ENCODE data around the gene VAV3.

The VAV3 gene

GRCh38 chr1:107991371-107992066 is 26.5 kb upstream of the VAV3 start:
- H3K4me3 Mint-ChIP-seq = no peak overlapping the region
- H3K27ac Mint-ChIP-seq = no peak overlapping the region
- ATAC-seq (replicated peaks) (no peak), DNase-seq (no peak)
- H3K4me1 Mint-ChIP-seq = peaks cover 8% of the 10 kb centered on the region in 2 donors
- no peaks in the 10 kb centered on the region for H3K27me3 Mint-ChIP-seq
- H3K36me3 Mint-ChIP-seq = peaks cover 3% of the 10 kb centered on the region in 2 donors
- H3K9me3 Mint-ChIP-seq = peaks cover 0 to 3% of the 10 kb centered on the region in 2 donors

GRCh38 chr1:107990606-107991005 is 25.6 kb upstream of the VAV3 start:
- H3K27ac Mint-ChIP-seq = peak overlapping the region; percentile 10
- DNase-seq (no peak), ATAC-seq (replicated peaks) (no peak)
- H3K9me3 Mint-ChIP-seq = peaks cover 0 to 3% of the 10 kb centered on the region in 2 donors
- peaks cover 8% of the 10 kb centered on the region in 2 donors for H3K4me1 Mint-ChIP-seq
- H3K27me3 Mint-ChIP-seq = no peaks in the 10 kb centered on the region
- H3K36me3 Mint-ChIP-seq = peaks cover 3% of the 10 kb centered on the region in 2 donors
- no peak overlapping the region for H3K4me3 Mint-ChIP-seq

- Mint-ChIP-seq H3K27ac (no peak overlapping the region), H3K4me1 (peaks cover 23 to 32% of the 10 kb centered on the region in 2 donors), H3K9me3 (no peaks in the 10 kb centered on the region), H3K36me3 (peaks cover 2 to 3% of the 10 kb centered on the region in 2 donors), H3K4me3 (no peak overlapping the region), H3K27me3 (no peaks in the 10 kb centered on the region)
- ATAC-seq (replicated peaks) (no peak), DNase-seq (no peak)
Observed at GRCh38 chr1:107981277-107981676, 16.3 kb upstream of the VAV3 start.

- Mint-ChIP-seq H3K36me3 (peaks cover 2 to 3% of the 10 kb centered on the region in 2 donors), H3K27ac (no peak overlapping the region), H3K4me1 (peaks cover 25 to 43% of the 10 kb centered on the region in 2 donors), H3K9me3 (no peaks in the 10 kb centered on the region), H3K4me3 (no peak overlapping the region), H3K27me3 (no peaks in the 10 kb centered on the region)
- DNase-seq (no peak), ATAC-seq (replicated peaks) (no peak)
Observed at GRCh38 chr1:107979926-107980325, 14.9 kb upstream of the VAV3 start.

- DNase-seq (peak; percentile 11), ATAC-seq (replicated peaks) (peak; percentile 85 to 87)
- Mint-ChIP-seq H3K27me3 (no peaks in the 10 kb centered on the region), H3K4me3 (no peak overlapping the region), H3K9me3 (no peaks in the 10 kb centered on the region), H3K27ac (no peak overlapping the region), H3K36me3 (peaks cover 2 to 3% of the 10 kb centered on the region in 2 donors), H3K4me1 (peaks cover 27 to 49% of the 10 kb centered on the region in 2 donors)
Observed at GRCh38 chr1:107979088-107979487, 14.1 kb upstream of the VAV3 start.

- DNase-seq (no peak), ATAC-seq (replicated peaks) (peak; percentile 45 to 54)
- Mint-ChIP-seq H3K27me3 (no peaks in the 10 kb centered on the region), H3K4me3 (no peak overlapping the region), H3K27ac (no peak overlapping the region), H3K4me1 (peaks cover 28 to 57% of the 10 kb centered on the region in 2 donors), H3K9me3 (no peaks in the 10 kb centered on the region), H3K36me3 (peaks cover 0 to 2% of the 10 kb centered on the region in 2 donors)
Observed at GRCh38 chr1:107976836-107977235, 11.9 kb upstream of the VAV3 start.

- peaks cover 30 to 61% of the 10 kb centered on the region in 2 donors for H3K4me1 Mint-ChIP-seq
- H3K4me3 Mint-ChIP-seq = no peak overlapping the region
- H3K27me3 Mint-ChIP-seq = no peaks in the 10 kb centered on the region
- peaks cover 0 to 2% of the 10 kb centered on the region in 2 donors for H3K36me3 Mint-ChIP-seq
- no peaks in the 10 kb centered on the region for H3K9me3 Mint-ChIP-seq
- H3K27ac Mint-ChIP-seq = no peak overlapping the region
- ATAC-seq (replicated peaks) (peak; percentile 33 to 44), DNase-seq (no peak)
Observed at GRCh38 chr1:107976431-107976830, 11.5 kb upstream of the VAV3 start.

- Mint-ChIP-seq H3K27ac (no peak overlapping the region), H3K9me3 (no peaks in the 10 kb centered on the region), H3K4me1 (peaks cover 30 to 61% of the 10 kb centered on the region in 2 donors), H3K27me3 (no peaks in the 10 kb centered on the region), H3K36me3 (peaks cover 0 to 2% of the 10 kb centered on the region in 2 donors), H3K4me3 (no peak overlapping the region)
- ATAC-seq (replicated peaks) (no peak), DNase-seq (no peak)
Observed at GRCh38 chr1:107975851-107976250, 10.9 kb upstream of the VAV3 start.

- Mint-ChIP-seq H3K36me3 (peaks cover 0 to 2% of the 10 kb centered on the region in 2 donors), H3K4me3 (no peak overlapping the region), H3K27me3 (no peaks in the 10 kb centered on the region), H3K4me1 (peaks cover 23 to 51% of the 10 kb centered on the region in 2 donors), H3K27ac (no peak overlapping the region), H3K9me3 (no peaks in the 10 kb centered on the region)
- DNase-seq (no peak), ATAC-seq (replicated peaks) (no peak)
Observed at GRCh38 chr1:107974090-107974489, 9.1 kb upstream of the VAV3 start.

GRCh38 chr1:107972391-107973180 is 7.6 kb upstream of the VAV3 start:
- Mint-ChIP-seq H3K9me3 (no peaks in the 10 kb centered on the region), H3K27ac (no peak overlapping the region), H3K36me3 (no peaks in the 10 kb centered on the region), H3K4me1 (peaks cover 19 to 37% of the 10 kb centered on the region in 2 donors), H3K4me3 (no peak overlapping the region), H3K27me3 (no peaks in the 10 kb centered on the region)
- ATAC-seq (replicated peaks) (no peak), DNase-seq (no peak)

- no peak for DNase-seq
- no peak for ATAC-seq (replicated peaks)
- Mint-ChIP-seq H3K27ac (no peak overlapping the region), H3K4me3 (no peak overlapping the region), H3K36me3 (no peaks in the 10 kb centered on the region), H3K4me1 (peaks cover 16 to 17% of the 10 kb centered on the region in 2 donors), H3K27me3 (no peaks in the 10 kb centered on the region), H3K9me3 (no peaks in the 10 kb centered on the region)
Observed at GRCh38 chr1:107966550-107966949, 1.6 kb upstream of the VAV3 start.

GRCh38 chr1:107964336-107965109 is 457 bp downstream of the VAV3 start:
- Mint-ChIP-seq H3K27ac (peak overlapping the region; percentile 99), H3K36me3 (peaks cover 0 to 2% of the 10 kb centered on the region in 2 donors), H3K9me3 (no peaks in the 10 kb centered on the region), H3K4me1 (peaks cover 27 to 28% of the 10 kb centered on the region in 2 donors), H3K4me3 (peak overlapping the region; percentile 97 to 99), H3K27me3 (no peaks in the 10 kb centered on the region)
- DNase-seq = peak; percentile 42
- peak; percentile 18 to 26 for ATAC-seq (replicated peaks)

- DNase-seq = peak; percentile 64
- Mint-ChIP-seq H3K4me1 (peaks cover 30 to 32% of the 10 kb centered on the region in 2 donors), H3K4me3 (peak overlapping the region; percentile 97 to 99), H3K27ac (peak overlapping the region; percentile 99), H3K36me3 (peaks cover 0 to 4% of the 10 kb centered on the region in 2 donors), H3K27me3 (no peaks in the 10 kb centered on the region), H3K9me3 (no peaks in the 10 kb centered on the region)
- peak; percentile 64 to 70 for ATAC-seq (replicated peaks)
Observed at GRCh38 chr1:107963601-107964335, 1.2 kb downstream of the VAV3 start.
